HEK293 (cell line): ENCODE data around the gene GBX2.

Source experiments
- CTCF ChIA-PET: fragments of 350-600 bp; formaldehyde crosslinking; extraction: SDS; loops from one replicate; lab custom pipeline; 2021; ENCODE audit warnings: antibody characterized with exemption; lab: Yijun Ruan, JAX
- POLR2A ChIA-PET: fragments of 300-600 bp; formaldehyde crosslinking; extraction: SDS; loops from one replicate; lab custom pipeline; 2020; ENCODE audit warnings: antibody characterized with exemption, inconsistent platforms; lab: Yijun Ruan, JAX
- H3K27ac ChIP-seq: fragments of 200-500 bp; sonication (Bioruptor generic); 2 replicates; pipeline ENCODE4 v1.5.1; 2014; ENCODE audit warnings: low read depth, low read length, control low read depth, inconsistent platforms; ENCODE audit errors: extremely low read depth
- H3K36me3 ChIP-seq, 2 experiments: fragments of 200-500 bp in 1 of 2; sonication (Bioruptor generic) in 1 of 2; 1 replicate in 1 of 2; 2 replicates in 1 of 2; pipeline ENCODE4 v1.5.1; 2014 to 2017; ENCODE audit warnings: inconsistent platforms in 2 of 2, low read length in 2 of 2; ENCODE audit not compliant: control insufficient read depth in 2 of 2, insufficient read depth in 1 of 2
- H3K4me1 ChIP-seq: fragments of 200-500 bp; sonication (Bioruptor generic); 2 replicates; pipeline ENCODE4 v1.5.1; 2014; ENCODE audit warnings: mild to moderate bottlenecking, low read length, inconsistent platforms; ENCODE audit not compliant: control insufficient read depth, insufficient read depth
- H3K4me3 ChIP-seq: 2 replicates; pipeline ENCODE4 v1.5.1; 2011; ENCODE audit warnings: low read depth, mild to moderate bottlenecking, control low read depth, low read length, moderate library complexity
- H3K9me3 ChIP-seq: fragments of 200-500 bp; sonication (Bioruptor generic); 2 replicates; pipeline ENCODE4 v1.5.1; 2014; ENCODE audit warnings: low read depth, low read length, inconsistent platforms; ENCODE audit not compliant: control insufficient read depth, insufficient read depth
- BCL11A ChIP-seq: fragments of 450-650 bp; formaldehyde crosslinking; IDR thresholded peaks from 2 replicates; pipeline ENCODE4 v1.5.1; 2016; ENCODE audit warnings: low read depth, missing biosample characterization, missing genetic modification characterization
- GLI2 ChIP-seq: fragments of 450-650 bp; formaldehyde crosslinking; IDR thresholded peaks from 2 replicates; pipeline ENCODE4; 2017; ENCODE audit warnings: missing biosample characterization, missing genetic modification characterization, low read depth, borderline replicate concordance
- GLI4 ChIP-seq: fragments of 450-650 bp; formaldehyde crosslinking; IDR thresholded peaks from 2 replicates; pipeline ENCODE4 v1.5.1; 2016; ENCODE audit warnings: missing biosample characterization, missing genetic modification characterization
- KLF7 ChIP-seq: fragments of 450-650 bp; formaldehyde crosslinking; IDR thresholded peaks from 2 replicates; pipeline ENCODE4 v1.5.1; 2016; ENCODE audit warnings: missing biosample characterization, missing genetic modification characterization, borderline replicate concordance
- PATZ1 ChIP-seq: fragments of 450-650 bp; formaldehyde crosslinking; IDR thresholded peaks from 2 replicates; pipeline ENCODE4 v1.5.1; 2016; ENCODE audit warnings: missing biosample characterization, missing genetic modification characterization
- ZBTB48 ChIP-seq: fragments of 450-650 bp; formaldehyde crosslinking; IDR thresholded peaks from 2 replicates; pipeline ENCODE4 v1.5.1; 2016; ENCODE audit warnings: missing biosample characterization, missing genetic modification characterization
- ZEB2 ChIP-seq: fragments of 450-650 bp; formaldehyde crosslinking; IDR thresholded peaks from 2 replicates; pipeline ENCODE4 v1.5.1; 2016; ENCODE audit warnings: missing biosample characterization, missing genetic modification characterization
- ZNF138 ChIP-seq: fragments of 450-650 bp; formaldehyde crosslinking; IDR thresholded peaks from 2 replicates; pipeline ENCODE4 v1.5.1; 2016; ENCODE audit warnings: missing biosample characterization, missing genetic modification characterization, borderline replicate concordance
- ZNF146 ChIP-seq: fragments of 450-650 bp; formaldehyde crosslinking; IDR thresholded peaks from 2 replicates; pipeline ENCODE4 v1.5.1; 2016; ENCODE audit warnings: missing biosample characterization, missing genetic modification characterization
- ZNF18 ChIP-seq: fragments of 450-650 bp; formaldehyde crosslinking; IDR thresholded peaks from 2 replicates; pipeline ENCODE4 v1.5.1; 2016; ENCODE audit warnings: missing biosample characterization, missing genetic modification characterization
- ZNF274 ChIP-seq, 2 experiments: fragments of 200-500 bp in 1 of 2; fragments of 450-650 bp in 1 of 2; sonication (Bioruptor generic) in 1 of 2; formaldehyde crosslinking in 1 of 2; IDR thresholded peaks; 2 replicates each; pipeline versions ENCODE4 v1.5.1 to v1.6.1; 2014 to 2016; ENCODE audit warnings: borderline replicate concordance in 1 of 2, inconsistent platforms in 1 of 2, low read length in 1 of 2, missing biosample characterization in 1 of 2, missing genetic modification characterization in 1 of 2
- ZNF350 ChIP-seq: fragments of 450-650 bp; formaldehyde crosslinking; IDR thresholded peaks from 2 replicates; pipeline ENCODE4 v1.5.0; 2017; ENCODE audit warnings: missing biosample characterization, mild to moderate bottlenecking, missing genetic modification characterization
- ZNF404 ChIP-seq: fragments of 450-650 bp; formaldehyde crosslinking; IDR thresholded peaks from 2 replicates; pipeline ENCODE4 v1.5.1; 2017; ENCODE audit warnings: missing biosample characterization, missing genetic modification characterization
- ZNF544 ChIP-seq: fragments of 450-650 bp; formaldehyde crosslinking; IDR thresholded peaks from 2 replicates; pipeline ENCODE4 v1.5.0; 2017; ENCODE audit warnings: missing biosample characterization, missing genetic modification characterization
- ZNF549 ChIP-seq: fragments of 450-650 bp; IDR thresholded peaks from 2 replicates; pipeline ENCODE4 v1.5.1; 2018; ENCODE audit warnings: missing biosample characterization, missing genetic modification characterization, mild to moderate bottlenecking, inconsistent platforms, moderate library complexity
- ZNF580 ChIP-seq: fragments of 450-650 bp; formaldehyde crosslinking; IDR thresholded peaks from 2 replicates; pipeline ENCODE4 v1.5.1; 2016; ENCODE audit warnings: missing biosample characterization, missing genetic modification characterization
- TF ChIP-seq, protein P1 (sequence below): fragments of 450-650 bp; formaldehyde crosslinking; optimal IDR thresholded peaks from 2 replicates; pipeline ENCODE3; 2016; ENCODE audit warnings: missing biosample characterization, mild to moderate bottlenecking, missing genetic modification characterization
- TF ChIP-seq, protein P2 (sequence below): fragments of 450-650 bp; formaldehyde crosslinking; IDR thresholded peaks from 2 replicates; pipeline ENCODE4 v1.5.1; 2016; ENCODE audit warnings: missing biosample characterization, missing genetic modification characterization
- TF ChIP-seq, protein P3 (sequence below): fragments of 450-650 bp; formaldehyde crosslinking; IDR thresholded peaks from 2 replicates; pipeline ENCODE4 v1.5.1; 2017; ENCODE audit warnings: missing biosample characterization, missing genetic modification characterization
- TF ChIP-seq, protein P4 (sequence below): fragments of 450-650 bp; formaldehyde crosslinking; IDR thresholded peaks from 2 replicates; pipeline ENCODE4 v1.5.1; 2016; ENCODE audit warnings: missing biosample characterization, missing genetic modification characterization

GBX2 gene

DNA sequence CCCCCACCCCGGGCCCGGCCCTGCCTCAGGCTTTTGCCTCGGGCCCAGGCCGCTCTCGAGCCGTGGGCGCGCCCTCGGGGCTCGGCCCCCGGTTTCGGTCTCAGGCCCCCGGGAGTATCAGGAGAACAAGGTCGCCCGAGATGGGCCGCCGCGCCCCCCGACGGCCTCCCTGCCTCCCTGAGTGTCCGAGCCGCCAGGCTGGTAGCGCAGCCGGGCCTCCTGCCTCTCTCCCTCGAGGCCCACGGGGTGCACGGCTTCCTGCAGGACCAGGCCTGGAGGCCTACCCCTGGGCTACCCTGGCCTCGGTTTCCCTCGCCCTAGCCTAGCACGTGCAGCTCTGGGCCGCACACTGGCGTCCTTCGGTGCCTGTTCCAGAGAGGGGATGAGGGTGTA, 8.4 kb downstream of the GBX2 start:
- TF ChIP-seq ZNF138 (tag by site-specific recombination) (no peak), ZNF350 (tag by site-specific recombination) (no peak), ZBTB48 (tag by site-specific recombination) (no peak), ZNF580 (tag by site-specific recombination) (no peak), ZNF274 (IDR thresholded peaks at IDR 0.05; ENCODE audit: low read length) (no peak), ZNF274 (tag by site-specific recombination; IDR thresholded peaks at IDR 0.05; ENCODE audit: borderline replicate concordance) (no peak), KLF7 (no peak), ZNF544 (tag by site-specific recombination) (no peak), PATZ1 (tag by site-specific recombination) (no peak), GLI4 (no peak), ZEB2 (no peak), ZNF18 (tag by site-specific recombination) (no peak), GLI2 (tag by site-specific recombination) (no peak), BCL11A (no peak), ZNF146 (tag by site-specific recombination) (no peak), ZNF404 (no peak), ZNF549 (tag by site-specific recombination) (no peak)
- TF ChIP-seq, protein P1, sequence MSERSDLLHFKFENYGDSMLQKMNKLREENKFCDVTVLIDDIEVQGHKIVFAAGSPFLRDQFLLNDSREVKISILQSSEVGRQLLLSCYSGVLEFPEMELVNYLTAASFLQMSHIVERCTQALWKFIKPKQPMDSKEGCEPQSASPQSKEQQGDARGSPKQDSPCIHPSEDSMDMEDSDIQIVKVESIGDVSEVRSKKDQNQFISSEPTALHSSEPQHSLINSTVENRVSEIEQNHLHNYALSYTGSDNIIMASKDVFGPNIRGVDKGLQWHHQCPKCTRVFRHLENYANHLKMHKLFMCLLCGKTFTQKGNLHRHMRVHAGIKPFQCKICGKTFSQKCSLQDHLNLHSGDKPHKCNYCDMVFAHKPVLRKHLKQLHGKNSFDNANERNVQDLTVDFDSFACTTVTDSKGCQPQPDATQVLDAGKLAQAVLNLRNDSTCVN, result no peak
- TF ChIP-seq, protein P2, sequence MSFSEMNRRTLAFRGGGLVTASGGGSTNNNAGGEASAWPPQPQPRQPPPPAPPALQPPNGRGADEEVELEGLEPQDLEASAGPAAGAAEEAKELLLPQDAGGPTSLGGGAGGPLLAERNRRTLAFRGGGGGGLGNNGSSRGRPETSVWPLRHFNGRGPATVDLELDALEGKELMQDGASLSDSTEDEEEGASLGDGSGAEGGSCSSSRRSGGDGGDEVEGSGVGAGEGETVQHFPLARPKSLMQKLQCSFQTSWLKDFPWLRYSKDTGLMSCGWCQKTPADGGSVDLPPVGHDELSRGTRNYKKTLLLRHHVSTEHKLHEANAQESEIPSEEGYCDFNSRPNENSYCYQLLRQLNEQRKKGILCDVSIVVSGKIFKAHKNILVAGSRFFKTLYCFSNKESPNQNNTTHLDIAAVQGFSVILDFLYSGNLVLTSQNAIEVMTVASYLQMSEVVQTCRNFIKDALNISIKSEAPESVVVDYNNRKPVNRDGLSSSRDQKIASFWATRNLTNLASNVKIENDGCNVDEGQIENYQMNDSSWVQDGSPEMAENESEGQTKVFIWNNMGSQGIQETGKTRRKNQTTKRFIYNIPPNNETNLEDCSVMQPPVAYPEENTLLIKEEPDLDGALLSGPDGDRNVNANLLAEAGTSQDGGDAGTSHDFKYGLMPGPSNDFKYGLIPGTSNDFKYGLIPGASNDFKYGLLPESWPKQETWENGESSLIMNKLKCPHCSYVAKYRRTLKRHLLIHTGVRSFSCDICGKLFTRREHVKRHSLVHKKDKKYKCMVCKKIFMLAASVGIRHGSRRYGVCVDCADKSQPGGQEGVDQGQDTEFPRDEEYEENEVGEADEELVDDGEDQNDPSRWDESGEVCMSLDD (tag by site-specific recombination), result no peak
- TF ChIP-seq, protein P3, sequence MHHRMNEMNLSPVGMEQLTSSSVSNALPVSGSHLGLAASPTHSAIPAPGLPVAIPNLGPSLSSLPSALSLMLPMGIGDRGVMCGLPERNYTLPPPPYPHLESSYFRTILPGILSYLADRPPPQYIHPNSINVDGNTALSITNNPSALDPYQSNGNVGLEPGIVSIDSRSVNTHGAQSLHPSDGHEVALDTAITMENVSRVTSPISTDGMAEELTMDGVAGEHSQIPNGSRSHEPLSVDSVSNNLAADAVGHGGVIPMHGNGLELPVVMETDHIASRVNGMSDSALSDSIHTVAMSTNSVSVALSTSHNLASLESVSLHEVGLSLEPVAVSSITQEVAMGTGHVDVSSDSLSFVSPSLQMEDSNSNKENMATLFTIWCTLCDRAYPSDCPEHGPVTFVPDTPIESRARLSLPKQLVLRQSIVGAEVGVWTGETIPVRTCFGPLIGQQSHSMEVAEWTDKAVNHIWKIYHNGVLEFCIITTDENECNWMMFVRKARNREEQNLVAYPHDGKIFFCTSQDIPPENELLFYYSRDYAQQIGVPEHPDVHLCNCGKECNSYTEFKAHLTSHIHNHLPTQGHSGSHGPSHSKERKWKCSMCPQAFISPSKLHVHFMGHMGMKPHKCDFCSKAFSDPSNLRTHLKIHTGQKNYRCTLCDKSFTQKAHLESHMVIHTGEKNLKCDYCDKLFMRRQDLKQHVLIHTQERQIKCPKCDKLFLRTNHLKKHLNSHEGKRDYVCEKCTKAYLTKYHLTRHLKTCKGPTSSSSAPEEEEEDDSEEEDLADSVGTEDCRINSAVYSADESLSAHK (tag by site-specific recombination), result no peak
- TF ChIP-seq, protein P4, sequence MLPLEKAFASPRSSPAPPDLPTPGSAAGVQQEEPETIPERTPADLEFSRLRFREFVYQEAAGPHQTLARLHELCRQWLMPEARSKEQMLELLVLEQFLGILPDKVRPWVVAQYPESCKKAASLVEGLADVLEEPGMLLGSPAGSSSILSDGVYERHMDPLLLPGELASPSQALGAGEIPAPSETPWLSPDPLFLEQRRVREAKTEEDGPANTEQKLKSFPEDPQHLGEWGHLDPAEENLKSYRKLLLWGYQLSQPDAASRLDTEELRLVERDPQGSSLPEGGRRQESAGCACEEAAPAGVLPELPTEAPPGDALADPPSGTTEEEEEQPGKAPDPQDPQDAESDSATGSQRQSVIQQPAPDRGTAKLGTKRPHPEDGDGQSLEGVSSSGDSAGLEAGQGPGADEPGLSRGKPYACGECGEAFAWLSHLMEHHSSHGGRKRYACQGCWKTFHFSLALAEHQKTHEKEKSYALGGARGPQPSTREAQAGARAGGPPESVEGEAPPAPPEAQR (tag by site-specific recombination), result no peak
- POLR2A ChIA-PET, result no interaction called here
- Histone ChIP-seq H3K36me3 (peaks cover 0 to 7% of the 10 kb centered on the region in 2 experiments; a peak in 1 of 3 replicates), H3K27ac (no peak overlapping the region), H3K4me1 (no peaks in the 10 kb centered on the region; the same call in 1 of the 2 replicates), H3K4me3 (no peak overlapping the region), H3K9me3 (no peaks in the 10 kb centered on the region)
- CTCF ChIA-PET, result interaction anchor here (0.6 kb wide), 1 partner anchor 15 kb away, joined by 3 read pairs; no protein-coding TSS in a partner anchor
